ENCODE data around the gene TENT4A.
A peak's percentile ranks its signal among the peaks of the same experiment; 100 is the strongest.

Gene TENT4A

DNA sequence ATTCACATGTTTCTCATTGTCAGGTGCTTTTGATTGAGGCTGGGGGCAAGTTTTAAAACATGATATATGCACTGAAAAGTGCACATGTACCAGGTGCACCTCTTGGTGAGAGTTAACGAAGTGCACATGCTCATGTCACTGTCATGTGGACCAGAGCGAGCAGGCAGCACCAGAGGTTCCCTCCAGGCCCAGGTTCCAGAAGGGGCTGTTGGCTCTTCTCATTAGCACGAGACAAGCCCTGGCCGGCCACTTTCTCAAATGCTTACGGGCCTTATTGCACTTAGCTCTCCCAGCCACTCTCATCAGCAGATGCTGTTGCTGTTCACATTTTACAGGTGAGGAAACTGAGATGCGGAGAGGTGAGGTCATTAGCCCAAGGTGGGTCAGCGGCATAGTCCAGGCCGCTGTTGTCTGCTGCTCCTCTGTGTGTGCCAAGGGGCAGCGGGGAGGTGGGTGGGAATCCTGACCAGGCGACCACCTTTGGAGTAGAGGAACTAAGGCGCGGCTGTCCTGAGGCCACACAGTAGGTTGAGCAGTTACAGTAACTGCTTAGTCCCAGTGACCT lies 27.4 kb downstream of the TENT4A start:
- Histone ChIP-seq H3K36me3 (ENCODE audit: insufficient read depth, low read length) (peaks cover 55% of the 10 kb centered on the region), H3K4me3 (no peak overlapping the region), H3K9me3 (ENCODE audit: low read depth, low read length) (no peaks in the 10 kb centered on the region), H3K9ac (ENCODE audit: insufficient read length) (no peak overlapping the region), H3K27ac (no peak overlapping the region)
- no peak for DNase-seq (ENCODE audit: low read depth, low spot score)
- TF ChIP-seq EZH2 (IDR thresholded peaks at IDR 0.05): no peak

DNA sequence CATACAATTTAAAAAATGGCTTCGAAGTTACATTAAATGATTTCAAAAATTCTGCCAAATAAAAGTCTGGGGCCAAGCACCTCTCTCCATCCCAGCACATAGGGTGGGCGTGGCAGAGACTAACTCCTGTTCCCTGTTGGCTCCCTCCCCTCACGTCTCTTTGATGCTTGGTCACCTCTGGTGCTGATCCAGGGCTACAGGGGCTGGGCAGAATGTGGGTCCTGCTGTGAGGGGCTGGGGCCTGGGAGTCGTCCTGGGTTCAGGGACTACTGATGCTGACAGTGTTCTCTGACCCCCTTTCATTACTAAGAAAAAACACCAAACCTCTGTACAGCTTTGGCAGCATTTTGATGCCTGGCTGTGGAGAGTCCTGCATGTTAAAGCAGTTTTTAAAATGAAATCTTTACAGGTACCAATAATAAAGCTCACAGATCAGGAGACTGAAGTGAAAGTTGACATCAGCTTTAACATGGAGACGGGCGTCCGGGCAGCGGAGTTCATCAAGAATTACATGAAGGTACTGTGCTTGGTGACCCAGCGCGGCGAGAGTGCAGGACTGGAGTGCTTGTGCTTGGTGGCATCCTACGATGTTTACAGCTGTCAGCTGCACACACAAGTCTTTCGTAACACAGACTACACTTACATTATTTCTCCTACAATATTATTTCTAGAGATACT lies 29.0 kb downstream of the TENT4A start:
- Histone ChIP-seq H3K9me3 (ENCODE audit: low read depth, low read length) (no peaks in the 10 kb centered on the region), H3K9ac (ENCODE audit: insufficient read length) (no peak overlapping the region), H3K36me3 (ENCODE audit: insufficient read depth, low read length) (peaks cover 65% of the 10 kb centered on the region), H3K4me3 (no peak overlapping the region), H3K27ac (no peak overlapping the region)
- no peak for DNase-seq (ENCODE audit: low read depth, low spot score)
- TF ChIP-seq POLR2AphosphoS5 (IDR thresholded peaks at IDR 0.05; ENCODE audit: borderline replicate concordance, low read depth, low read length): no peak
- TF ChIP-seq EZH2 (IDR thresholded peaks at IDR 0.05): no peak
- TF ChIP-seq FOXP2 (optimal IDR thresholded peaks at IDR 0.05; ENCODE audit: control extremely low read depth, extremely low read length, insufficient read depth): no peak

DNA sequence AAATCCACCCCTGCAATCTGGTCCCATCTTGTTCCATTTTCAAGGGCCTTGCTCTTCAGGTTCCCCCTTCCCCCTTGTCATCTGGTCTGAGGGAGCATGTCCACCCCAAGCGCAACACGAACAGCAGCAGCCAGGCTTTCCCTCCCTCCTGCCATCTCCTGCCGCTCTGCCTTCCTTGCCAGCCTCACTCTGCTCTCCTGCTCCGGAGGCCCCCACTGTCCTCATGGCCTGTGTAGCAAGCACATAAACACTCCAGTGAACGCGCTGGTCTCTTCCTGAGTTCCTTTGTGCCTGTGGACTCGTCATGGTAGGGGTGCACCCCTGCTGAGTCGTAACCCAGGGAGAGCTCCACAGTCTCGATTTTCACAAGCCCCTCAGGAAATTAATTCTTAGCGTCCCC lies 29.9 kb downstream of the TENT4A start:
- Histone ChIP-seq H3K4me3 (no peak overlapping the region), H3K9ac (ENCODE audit: insufficient read length) (no peak overlapping the region), H3K9me3 (ENCODE audit: low read depth, low read length) (no peaks in the 10 kb centered on the region), H3K36me3 (ENCODE audit: insufficient read depth, low read length) (peaks cover 65% of the 10 kb centered on the region), H3K27ac (peak overlapping the region; percentile 38)
- DNase-seq (ENCODE audit: low read depth, low spot score): no peak
- no peak for TF ChIP-seq EZH2 (IDR thresholded peaks at IDR 0.05)
- no peak for TF ChIP-seq POLR2AphosphoS5 (IDR thresholded peaks at IDR 0.05; ENCODE audit: borderline replicate concordance, low read depth, low read length)
- TF ChIP-seq FOXP2 (optimal IDR thresholded peaks at IDR 0.05; ENCODE audit: control extremely low read depth, extremely low read length, insufficient read depth): no peak

DNA sequence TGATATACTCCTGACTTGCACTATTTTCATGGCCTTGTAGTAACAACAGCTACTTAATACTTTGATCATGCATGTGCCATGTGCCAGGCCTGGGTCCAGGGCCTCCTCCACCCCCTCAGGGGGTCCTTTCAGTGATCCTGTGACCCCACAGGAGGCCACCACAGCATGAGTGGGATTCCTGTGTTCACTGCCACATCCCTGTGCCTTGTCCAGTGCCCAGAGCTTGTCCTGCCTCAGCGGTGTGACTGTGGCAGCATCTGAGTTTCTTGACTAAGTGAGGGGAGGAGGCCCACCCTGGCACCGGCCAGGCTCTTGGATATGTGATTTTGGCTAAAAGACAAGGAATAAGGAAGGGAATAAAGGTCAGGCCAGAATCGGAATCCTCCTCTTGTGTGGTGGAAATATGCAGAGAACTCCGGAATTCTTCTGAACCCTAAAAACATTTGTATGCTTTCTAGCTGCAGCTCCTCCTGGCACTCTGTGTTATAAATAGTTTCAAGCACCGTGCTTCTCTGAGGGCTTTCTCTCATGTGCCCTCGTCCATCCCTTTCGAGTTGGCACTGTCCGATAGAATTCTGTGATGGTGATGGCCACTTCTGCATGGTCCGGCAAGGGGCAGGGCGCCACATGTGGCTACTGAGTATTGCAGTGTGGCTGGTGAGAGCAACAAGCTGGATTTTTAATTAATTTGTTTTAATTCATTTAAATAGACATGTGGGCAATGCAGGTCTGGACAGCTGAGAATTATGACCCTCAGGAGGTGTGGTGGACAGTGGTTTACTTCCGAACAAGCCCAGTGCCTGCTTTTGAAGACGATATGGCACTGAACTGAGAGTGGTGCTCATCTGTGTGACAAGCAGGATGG lies 31.8 kb downstream of the TENT4A start:
- Histone ChIP-seq H3K9ac (ENCODE audit: insufficient read length) (no peak overlapping the region), H3K36me3 (ENCODE audit: insufficient read depth, low read length) (peaks cover 53% of the 10 kb centered on the region)

GRCh38 chr5:6745706-6746222 lies 32.5 kb downstream of the TENT4A start:
- TF ChIP-seq POLR2AphosphoS5 (IDR thresholded peaks at IDR 0.05; ENCODE audit: borderline replicate concordance, low read depth, low read length): no peak
- no peak for TF ChIP-seq EZH2 (IDR thresholded peaks at IDR 0.05)
- no peak for TF ChIP-seq FOXP2 (optimal IDR thresholded peaks at IDR 0.05; ENCODE audit: control extremely low read depth, extremely low read length, insufficient read depth)
- H3K36me3 ChIP-seq (ENCODE audit: insufficient read depth, low read length): peaks cover 55% of the 10 kb centered on the region
- H3K9ac ChIP-seq (ENCODE audit: insufficient read length): no peak overlapping the region
- H3K27ac ChIP-seq: no peak overlapping the region
- H3K4me3 ChIP-seq: no peak overlapping the region
- DNase-seq (ENCODE audit: low read depth, low spot score): no peak
- no peaks in the 10 kb centered on the region for H3K9me3 ChIP-seq (ENCODE audit: low read depth, low read length)

More for the DNA sequence above, 31.8 kb downstream of the TENT4A start:
- H3K27ac ChIP-seq: no peak overlapping the region
- DNase-seq (ENCODE audit: low read depth, low spot score): no peak
- no peaks in the 10 kb centered on the region for H3K9me3 ChIP-seq (ENCODE audit: low read depth, low read length)
- no peak overlapping the region for H3K4me3 ChIP-seq
- no peak for TF ChIP-seq POLR2AphosphoS5 (IDR thresholded peaks at IDR 0.05; ENCODE audit: borderline replicate concordance, low read depth, low read length)
- TF ChIP-seq EZH2 (IDR thresholded peaks at IDR 0.05): no peak
- TF ChIP-seq FOXP2 (optimal IDR thresholded peaks at IDR 0.05; ENCODE audit: control extremely low read depth, extremely low read length, insufficient read depth): no peak

DNA sequence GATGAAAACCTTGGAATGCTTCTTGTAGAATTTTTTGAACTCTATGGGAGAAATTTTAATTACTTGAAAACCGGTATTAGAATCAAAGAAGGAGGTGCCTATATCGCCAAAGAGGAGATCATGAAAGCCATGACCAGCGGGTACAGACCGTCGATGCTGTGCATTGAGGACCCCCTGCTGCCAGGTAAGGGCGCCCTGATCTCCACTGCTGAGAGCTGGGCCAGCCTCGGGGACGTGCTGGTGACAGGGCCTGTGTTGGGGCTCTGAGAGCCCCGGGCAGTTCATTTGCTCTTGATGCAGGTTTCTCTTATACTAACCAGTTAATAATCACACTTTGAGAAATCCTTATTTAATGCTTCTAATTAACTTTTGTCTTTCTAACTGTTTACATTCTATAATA lies 33.0 kb downstream of the TENT4A start:
- H3K4me3 ChIP-seq: no peak overlapping the region
- H3K9me3 ChIP-seq (ENCODE audit: low read depth, low read length): no peaks in the 10 kb centered on the region
- peaks cover 60% of the 10 kb centered on the region for H3K36me3 ChIP-seq (ENCODE audit: insufficient read depth, low read length)
- no peak overlapping the region for H3K9ac ChIP-seq (ENCODE audit: insufficient read length)
- no peak for TF ChIP-seq POLR2AphosphoS5 (IDR thresholded peaks at IDR 0.05; ENCODE audit: borderline replicate concordance, low read depth, low read length)
- TF ChIP-seq FOXP2 (optimal IDR thresholded peaks at IDR 0.05; ENCODE audit: control extremely low read depth, extremely low read length, insufficient read depth): no peak
- no peak for TF ChIP-seq EZH2 (IDR thresholded peaks at IDR 0.05)
- H3K27ac ChIP-seq: no peak overlapping the region
- DNase-seq (ENCODE audit: low read depth, low spot score): no peak

DNA sequence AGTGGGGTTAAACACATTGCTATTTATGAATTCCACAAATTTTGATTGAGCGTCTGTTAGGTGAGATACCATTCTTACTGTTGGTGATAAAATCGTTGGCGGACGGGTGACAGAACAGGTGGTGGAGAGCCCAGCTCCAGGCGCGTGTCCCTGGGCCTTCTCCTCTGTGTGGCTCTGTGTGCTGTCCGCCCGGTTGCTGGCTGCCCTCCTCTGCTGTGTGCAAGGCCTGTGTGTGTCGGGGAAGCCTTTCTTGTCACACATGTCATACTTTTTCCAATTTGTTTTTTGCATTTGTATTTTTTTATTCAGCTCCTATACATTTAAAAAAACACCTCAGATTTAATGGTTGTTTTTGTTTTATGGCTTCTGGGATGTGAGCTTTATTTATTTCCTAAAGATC lies 33.9 kb downstream of the TENT4A start:
- TF ChIP-seq EZH2 (IDR thresholded peaks at IDR 0.05) (no peak), POLR2AphosphoS5 (IDR thresholded peaks at IDR 0.05; ENCODE audit: borderline replicate concordance, low read depth, low read length) (no peak), FOXP2 (optimal IDR thresholded peaks at IDR 0.05; ENCODE audit: control extremely low read depth, extremely low read length, insufficient read depth) (no peak)
- DNase-seq (ENCODE audit: low read depth, low spot score): no peak
- Histone ChIP-seq H3K9ac (ENCODE audit: insufficient read length) (no peak overlapping the region), H3K36me3 (ENCODE audit: insufficient read depth, low read length) (peaks cover 67% of the 10 kb centered on the region), H3K27ac (no peak overlapping the region), H3K9me3 (ENCODE audit: low read depth, low read length) (no peaks in the 10 kb centered on the region), H3K4me3 (no peak overlapping the region)

DNA sequence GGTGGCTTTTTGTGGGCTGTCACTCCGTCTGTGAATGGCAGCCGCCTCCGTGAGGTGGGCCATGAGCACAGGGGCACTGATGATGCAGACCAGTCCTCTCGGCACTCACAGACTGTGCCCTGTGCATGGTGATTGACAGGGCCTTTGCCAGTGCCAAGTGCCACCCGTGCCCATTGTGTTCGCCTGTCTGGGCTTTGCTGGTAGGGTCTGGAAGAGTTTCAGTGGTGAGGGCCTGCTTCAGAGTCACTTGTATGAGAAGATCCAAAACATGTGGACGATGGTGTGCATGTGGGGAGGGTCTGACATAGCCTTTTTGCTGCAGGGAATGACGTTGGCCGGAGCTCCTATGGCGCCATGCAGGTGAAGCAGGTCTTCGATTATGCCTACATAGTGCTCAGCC lies 34.9 kb downstream of the TENT4A start:
- H3K9ac ChIP-seq (ENCODE audit: insufficient read length): no peak overlapping the region
- H3K36me3 ChIP-seq (ENCODE audit: insufficient read depth, low read length): peaks cover 66% of the 10 kb centered on the region
- no peak for DNase-seq (ENCODE audit: low read depth, low spot score)
- no peak overlapping the region for H3K27ac ChIP-seq
- TF ChIP-seq FOXP2 (optimal IDR thresholded peaks at IDR 0.05; ENCODE audit: control extremely low read depth, extremely low read length, insufficient read depth): no peak
- no peak for TF ChIP-seq EZH2 (IDR thresholded peaks at IDR 0.05)
- H3K4me3 ChIP-seq: no peak overlapping the region
- no peaks in the 10 kb centered on the region for H3K9me3 ChIP-seq (ENCODE audit: low read depth, low read length)

Measured in SK-N-MC (cell line).